Urinary bladder (tissue), 4 donors: ENCODE results near the gene PKIB. TPM values are rescaled to one million over a fixed set of nuclear protein-coding genes. Genes with fewer than 3 reads are reported as not detected.

ENCODE experiments used
- DNase-seq: peaks from one replicate; pipeline ENCODE4 v3.0.0-alpha.2; 2015; ENCODE audit errors: extremely low spot score
- H3K27ac ChIP-seq: one replicate; pipeline ENCODE4 v1.5.1; 2013; ENCODE audit warnings: low read depth, mild to moderate bottlenecking, moderate library complexity
- H3K36me3 ChIP-seq: one replicate; pipeline ENCODE4 v1.6.1; 2013; ENCODE audit warnings: mild to moderate bottlenecking, moderate library complexity; ENCODE audit not compliant: insufficient read depth
- H3K4me1 ChIP-seq: one replicate; pipeline ENCODE4 v1.6.1; 2013; ENCODE audit warnings: mild to moderate bottlenecking, moderate library complexity; ENCODE audit not compliant: insufficient read depth
- H3K4me3 ChIP-seq: one replicate; pipeline ENCODE4 v1.5.1; 2013; ENCODE audit warnings: low read depth, low read length
- WGBS: extraction: QIAGEN DNeasy Blood & Tissue Kit; methylation state at CpG from one replicate; pipeline ENCODE4 v1.1.7; 2013; 5-methylcytosine and 5-hydroxymethylcytosine counted together
- polyA plus RNA-seq: library from polyadenylated mRNA; stranded (reverse); fragments of 200-250 nt; gene quantifications from one replicate; pipeline ENCODE4 v1.2.3, GENCODE V29; 2013
- small RNA-seq: library from RNA; depleted of rRNA; stranded (forward); fragments of <200 nt; gene quantifications from one replicate; pipeline ENCODE3, GENCODE V24; 2014
- total RNA-seq: library from RNA; depleted of rRNA; stranded (reverse); fragments of >200 nt; gene quantifications from one replicate; pipeline ENCODE4 v1.2.3, GENCODE V29; 2014
- donor health status: healthy with polysubstance abuse.
- donor health status: healthy.

The PKIB gene
- total and polyA plus RNA-seq, 2 donors: 0.60 to 5.1 TPM

- 49% methylated on average over 5 of the region's 5 CpGs for WGBS
- DNase-seq: no peak
- Histone ChIP-seq H3K27ac (no peak overlapping the region), H3K4me3 (no peak overlapping the region), H3K36me3 (no peaks in the 10 kb centered on the region), H3K4me1 (no peaks in the 10 kb centered on the region)
Observed at GRCh38 chr6:122753688-122754056, 143.5 kb downstream of the PKIB start.

DNA sequence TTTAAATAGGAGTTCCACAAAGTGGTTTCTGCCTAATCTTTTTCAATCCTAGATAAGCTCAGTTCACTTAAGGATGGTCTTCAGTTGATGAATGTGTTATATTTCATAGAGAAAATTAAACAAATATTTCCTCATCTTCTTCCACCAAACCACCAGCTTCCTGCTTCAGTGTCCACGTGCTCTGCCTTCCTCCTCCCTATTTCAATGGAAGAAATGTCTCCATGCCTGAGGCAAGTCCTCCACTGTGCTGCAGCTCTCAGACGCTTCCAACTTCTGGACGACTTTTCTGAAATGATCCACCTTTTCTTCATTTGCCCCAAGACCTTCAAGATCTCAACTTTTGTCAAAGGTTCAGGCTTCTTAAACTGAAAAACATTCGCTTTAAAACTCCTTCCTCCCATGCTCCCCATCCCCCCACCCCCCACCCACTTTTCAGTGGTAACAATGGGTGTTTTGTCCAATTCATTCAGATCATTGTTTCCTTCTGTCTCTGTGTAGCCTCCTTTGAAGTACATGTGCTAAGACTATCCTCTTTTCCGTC is 144.1 kb downstream of the PKIB start:
- DNase-seq: no peak
- Histone ChIP-seq H3K4me1 (no peaks in the 10 kb centered on the region), H3K27ac (no peak overlapping the region), H3K36me3 (no peaks in the 10 kb centered on the region), H3K4me3 (no peak overlapping the region)
- 78% methylated on average over 5 of the region's 5 CpGs for WGBS

DNA sequence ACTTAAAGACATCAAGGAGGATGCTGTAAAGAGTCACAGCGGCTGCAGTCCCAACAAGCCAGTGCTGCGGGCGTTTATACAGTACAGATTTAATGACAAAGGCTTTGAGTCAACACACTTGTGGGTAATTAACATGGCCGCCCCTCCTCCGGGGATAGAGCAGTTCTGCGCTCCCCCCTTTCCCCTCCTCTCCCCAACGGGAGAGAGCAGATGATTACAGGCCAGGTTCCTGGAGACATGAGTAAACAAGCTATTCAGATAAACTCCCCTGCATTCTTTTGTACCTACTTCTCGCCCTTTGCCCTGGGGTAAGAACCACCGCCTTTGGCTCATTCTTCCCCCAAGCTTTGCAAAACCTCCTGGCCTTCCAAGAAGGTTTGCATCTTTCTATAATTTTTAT is 145.7 kb downstream of the PKIB start:
- H3K4me3 ChIP-seq: no peak overlapping the region
- no peak for DNase-seq
- H3K4me1 ChIP-seq: no peaks in the 10 kb centered on the region
- no peaks in the 10 kb centered on the region for H3K36me3 ChIP-seq
- no peak overlapping the region for H3K27ac ChIP-seq
- WGBS: 65% methylated on average over 9 of the region's 9 CpGs

DNA sequence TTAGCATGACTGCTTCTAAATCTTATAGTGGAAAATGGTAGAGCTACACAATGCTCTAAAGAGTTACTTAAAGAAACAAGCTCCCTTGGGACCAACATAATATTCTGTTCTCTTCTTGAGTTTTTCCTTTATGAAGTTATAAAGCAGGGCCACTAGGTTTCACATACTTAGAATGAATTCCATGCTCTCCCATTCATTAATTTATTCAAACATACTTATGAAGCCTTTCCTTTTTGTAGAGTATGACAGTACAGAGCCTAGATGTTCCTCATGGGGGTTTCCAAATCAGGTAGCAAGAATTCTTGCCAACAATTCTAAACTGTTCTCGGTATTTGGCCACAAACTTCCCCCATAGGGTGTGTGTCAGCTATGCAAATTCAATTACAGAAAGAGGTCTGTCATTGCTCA is 148.7 kb downstream of the PKIB start:
- DNase-seq: no peak
- H3K36me3 ChIP-seq: no peaks in the 10 kb centered on the region
- WGBS: 56% methylated on average over 1 of the region's 1 CpG
- H3K4me3 ChIP-seq: no peak overlapping the region
- no peaks in the 10 kb centered on the region for H3K4me1 ChIP-seq
- no peak overlapping the region for H3K27ac ChIP-seq

- no peaks in the 10 kb centered on the region for H3K4me1 ChIP-seq
- no peak overlapping the region for H3K27ac ChIP-seq
- H3K4me3 ChIP-seq: no peak overlapping the region
- H3K36me3 ChIP-seq: no peaks in the 10 kb centered on the region
- DNase-seq: no peak
Observed at GRCh38 chr6:122760330-122760729, 150.1 kb downstream of the PKIB start.

- Histone ChIP-seq H3K4me3 (no peak overlapping the region), H3K36me3 (no peaks in the 10 kb centered on the region)
- DNase-seq: no peak
Observed at GRCh38 chr6:122766256-122766655, 156.1 kb downstream of the PKIB start.

DNA sequence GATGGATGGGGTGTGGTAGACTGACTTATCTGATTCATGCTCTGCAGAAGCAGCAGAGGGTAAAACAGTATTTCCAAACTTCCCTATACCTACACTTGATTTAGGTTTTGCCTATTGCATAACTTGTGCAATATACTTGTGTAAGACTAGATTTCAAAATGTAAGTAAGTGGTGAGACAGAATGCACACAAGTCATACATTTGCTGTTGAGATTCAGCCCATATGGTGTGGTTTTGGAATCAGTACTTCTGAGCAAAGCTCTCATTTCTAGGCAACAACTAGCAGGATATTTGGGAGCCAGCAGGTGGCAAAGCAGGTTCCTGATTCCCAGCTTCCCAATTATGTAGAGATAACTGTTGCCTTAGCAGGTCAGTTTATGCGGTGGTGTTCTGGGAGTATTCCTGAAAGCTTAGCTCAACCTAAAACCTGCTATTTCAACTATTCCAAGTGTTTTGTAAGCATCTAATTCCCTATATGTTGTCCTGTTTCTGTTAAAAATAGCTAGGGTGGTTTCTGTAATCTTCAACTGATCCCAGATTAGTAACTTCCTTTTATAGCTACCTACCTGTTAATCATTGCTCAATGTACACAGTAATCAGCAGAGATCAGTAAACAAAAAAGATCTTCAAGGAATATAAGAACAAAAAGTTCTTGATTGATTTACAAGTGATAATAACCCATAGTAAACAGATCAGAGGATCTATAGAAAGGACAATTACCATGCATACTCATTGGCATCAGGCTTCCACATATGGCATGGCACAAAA is 160.8 kb downstream of the PKIB start:
- Histone ChIP-seq H3K4me1 (no peaks in the 10 kb centered on the region), H3K4me3 (no peak overlapping the region), H3K27ac (no peak overlapping the region), H3K36me3 (no peaks in the 10 kb centered on the region)
- DNase-seq: no peak
- WGBS: 61% methylated on average over 1 of the region's 1 CpG

More at GRCh38 chr6:122766256-122766655, 156.1 kb downstream of the PKIB start:
- Histone ChIP-seq H3K4me1 (no peaks in the 10 kb centered on the region), H3K27ac (no peak overlapping the region)

DNA sequence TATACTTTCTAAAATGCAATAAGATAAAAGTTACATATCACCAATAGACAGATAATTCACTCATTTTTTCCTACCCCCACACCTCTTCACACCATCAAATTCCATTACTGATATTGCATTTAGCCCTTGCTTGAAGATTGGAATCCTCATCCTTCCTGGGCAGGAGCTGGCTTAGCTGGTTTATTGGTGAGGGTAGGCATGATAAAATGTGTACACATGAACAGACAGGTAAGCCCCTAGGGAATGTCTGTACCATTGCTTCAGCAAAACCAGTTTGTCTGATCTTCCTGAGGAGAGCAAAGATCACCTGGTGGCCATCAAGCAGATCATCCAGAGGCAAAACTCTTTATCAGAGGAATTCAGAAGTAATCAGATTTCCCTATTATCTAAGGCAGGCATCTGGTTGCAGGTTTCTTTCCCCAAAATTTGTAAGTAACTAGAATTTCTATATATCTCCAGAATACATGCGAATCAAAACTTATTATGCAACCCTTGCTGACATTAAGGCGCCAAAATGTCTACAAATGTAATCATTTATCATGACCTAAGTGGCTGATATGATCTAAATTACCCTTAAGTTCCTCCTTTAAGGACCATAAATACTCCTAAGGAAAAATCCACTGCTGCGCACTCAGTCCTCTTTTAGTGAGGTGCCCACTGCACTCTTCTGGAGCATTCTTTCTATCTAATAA is 162.7 kb downstream of the PKIB start:
- no peaks in the 10 kb centered on the region for H3K36me3 ChIP-seq
- H3K4me3 ChIP-seq: no peak overlapping the region
- no peaks in the 10 kb centered on the region for H3K4me1 ChIP-seq
- WGBS: 82% methylated on average over 3 of the region's 3 CpGs
- no peak for DNase-seq
- H3K27ac ChIP-seq: no peak overlapping the region

Small RNA genes within 50 kb of the gene (small RNA-seq; reads per million reads assigned to genes)
- not detected for gene RN7SL564P

Other genes with a start within 250 kb of the PKIB start
- gene HSF2, start 210.8 kb upstream of the PKIB start, total RNA-seq: 39.9 TPM
- gene HSF2, start 210.8 kb upstream of the PKIB start, polyA plus RNA-seq: 14.6 TPM
- 297 TPM for gene SERINC1, start 138.6 kb upstream of the PKIB start, total RNA-seq
- gene SERINC1, start 138.6 kb upstream of the PKIB start, polyA plus RNA-seq: 207 TPM
- gene FABP7, start 169.3 kb downstream of the PKIB start, total RNA-seq: 0.63 TPM
- not detected for gene FABP7, start 169.3 kb downstream of the PKIB start, polyA plus RNA-seq
- 25.9 TPM for gene SMPDL3A, start 178.9 kb downstream of the PKIB start, total RNA-seq
- 13.7 TPM for gene SMPDL3A, start 178.9 kb downstream of the PKIB start, polyA plus RNA-seq